GM23338 (cell line): ENCODE results near the gene TBL3. TPM values are rescaled to one million over a fixed set of nuclear protein-coding genes. Genes with fewer than 3 reads are reported as not detected.
A peak's percentile ranks its signal among the peaks of the same experiment; 100 is the strongest.

ENCODE experiments used
- ATAC-seq: fragments of 200-7000 bp; cut with Tn5 transposase; 3 replicates; pipeline ENCODE4 v1.9.1; 2020
- DNase-seq: peaks from one replicate; pipeline ENCODE4 v3.0.0-alpha.2; 2015; ENCODE audit warnings: low spot score
- H2AFZ ChIP-seq: fragments of 200-600 bp; sonication (generic); 2 replicates; pipeline ENCODE4 v1.8.0; 2016; ENCODE audit warnings: antibody characterized with exemption, mild to moderate bottlenecking, moderate library complexity
- H3F3A ChIP-seq: fragments of 200-600 bp; sonication (generic); replicated peaks from 2 replicates; pipeline ENCODE4 v1.8.0; 2017; ENCODE audit warnings: antibody characterized with exemption, mixed run types, low read depth
- H3K27ac ChIP-seq: fragments of 200-600 bp; sonication (generic); 2 replicates; pipeline ENCODE4 v1.6.1; 2016; ENCODE audit warnings: low read depth
- H3K27me3 ChIP-seq: fragments of 200-600 bp; sonication (generic); 2 replicates; pipeline ENCODE4 v1.8.0; 2016; ENCODE audit warnings: mild to moderate bottlenecking, mixed run types, moderate library complexity; ENCODE audit not compliant: insufficient read depth
- H3K36me3 ChIP-seq: fragments of 200-600 bp; sonication (generic); 2 replicates; pipeline ENCODE4 v1.8.0; 2016; ENCODE audit warnings: mild to moderate bottlenecking; ENCODE audit not compliant: insufficient read depth
- H3K4me1 ChIP-seq: fragments of 200-600 bp; sonication (generic); 2 replicates; pipeline ENCODE4 v1.8.0; 2016; ENCODE audit warnings: mild to moderate bottlenecking, moderate library complexity; ENCODE audit not compliant: insufficient read depth
- H3K4me2 ChIP-seq: fragments of 200-600 bp; sonication (generic); 2 replicates; pipeline ENCODE4 v1.7.1; 2017; ENCODE audit warnings: mixed run types
- H3K4me3 ChIP-seq: fragments of 200-600 bp; sonication (generic); 2 replicates; pipeline ENCODE4 v1.6.1; 2016; ENCODE audit warnings: mixed run types
- H3K79me2 ChIP-seq: fragments of 200-600 bp; sonication (generic); replicated peaks from 2 replicates; pipeline ENCODE4 v1.8.0; 2017; ENCODE audit warnings: mild to moderate bottlenecking; ENCODE audit not compliant: insufficient read depth
- H3K9me2 ChIP-seq: fragments of 200-600 bp; sonication (generic); 2 replicates; pipeline ENCODE4 v1.8.0; 2017; ENCODE audit not compliant: insufficient read depth
- H4K20me1 ChIP-seq: fragments of 200-600 bp; sonication (generic); replicated peaks from 2 replicates; pipeline ENCODE4 v1.8.0; 2017; ENCODE audit warnings: mild to moderate bottlenecking; ENCODE audit not compliant: insufficient read depth
- H3K27ac Mint-ChIP-seq: 2 replicates; pipeline ENCODE4 v1.8.0; 2020; ENCODE audit warnings: inconsistent platforms, mild to moderate bottlenecking, moderate library complexity, mixed read lengths
- H3K27me3 Mint-ChIP-seq: 3 replicates; pipeline ENCODE4 v1.8.0; 2022; ENCODE audit warnings: low read depth, mild to moderate bottlenecking, moderate library complexity, mixed read lengths, inconsistent platforms; ENCODE audit not compliant: insufficient read depth, poor library complexity
- H3K36me3 Mint-ChIP-seq: 3 replicates; pipeline ENCODE4 v1.8.0; 2021; ENCODE audit warnings: low read depth, mild to moderate bottlenecking, inconsistent platforms, moderate library complexity, mixed read lengths
- H3K4me1 Mint-ChIP-seq: 3 replicates; pipeline ENCODE4 v1.8.0; 2020; ENCODE audit warnings: mild to moderate bottlenecking, inconsistent platforms, mixed read lengths
- H3K4me3 Mint-ChIP-seq: 3 replicates; pipeline ENCODE4 v1.8.0; 2021; ENCODE audit warnings: moderate library complexity, mild to moderate bottlenecking, inconsistent platforms, mixed read lengths
- H3K9me3 Mint-ChIP-seq: 3 replicates; pipeline ENCODE4 v1.8.0; 2020; ENCODE audit warnings: moderate library complexity, mild to moderate bottlenecking, inconsistent platforms, mixed read lengths
- CTCF ChIP-seq, 2 experiments: fragments of 200-600 bp in 1 of 2; sonication (generic) in 1 of 2; conservative IDR thresholded peaks; 2 replicates each; pipeline versions ENCODE4 v1.5.1 to v1.6.1; 2016 to 2017; ENCODE audit warnings: antibody characterized with exemption in 2 of 2, low read depth in 2 of 2, mild to moderate bottlenecking in 2 of 2, moderate library complexity in 1 of 2
- ETS1 ChIP-seq: IDR thresholded peaks from 2 replicates; pipeline ENCODE4 v1.6.1; 2016; ENCODE audit warnings: antibody characterized with exemption
- EZH2 ChIP-seq: fragments of 200-600 bp; sonication (generic); IDR thresholded peaks from one replicate; pipeline ENCODE4 v1.8.0; 2017; ENCODE audit warnings: antibody characterized with exemption, mild to moderate bottlenecking, low read depth; ENCODE audit not compliant: unreplicated experiment
- EZH2phosphoT487 ChIP-seq: fragments of 200-600 bp; sonication (generic); IDR thresholded peaks from one replicate; pipeline ENCODE4 v1.8.1; 2018; ENCODE audit warnings: antibody characterized with exemption; ENCODE audit not compliant: unreplicated experiment
- JUNB ChIP-seq: IDR thresholded peaks from one replicate; pipeline ENCODE4 v1.6.1; 2016; ENCODE audit warnings: antibody characterized with exemption; ENCODE audit not compliant: unreplicated experiment
- NANOG ChIP-seq: IDR thresholded peaks from 2 replicates; pipeline ENCODE4 v1.6.1; 2016; ENCODE audit warnings: antibody characterized with exemption, borderline replicate concordance
- POLR2AphosphoS5 ChIP-seq: IDR thresholded peaks from 2 replicates; pipeline ENCODE4 v1.6.1; 2016; ENCODE audit warnings: antibody characterized with exemption, low read depth
- STAT1 ChIP-seq: IDR thresholded peaks from one replicate; pipeline ENCODE4 v1.6.1; 2016; ENCODE audit warnings: antibody characterized with exemption; ENCODE audit not compliant: unreplicated experiment
- ZNF114 ChIP-seq: fragments of 250-450 bp; sonication (Bioruptor Pico); IDR thresholded peaks from 2 replicates; pipeline ENCODE4 v1.5.0; 2020; ENCODE audit warnings: mild to moderate bottlenecking, moderate library complexity
- ZNF331 ChIP-seq: fragments of 250-450 bp; sonication (Bioruptor Pico); IDR thresholded peaks from 2 replicates; pipeline ENCODE4 v1.5.0; 2020; ENCODE audit warnings: low read depth, mild to moderate bottlenecking, moderate library complexity
- ZNF462 ChIP-seq: fragments of 250-450 bp; sonication (Bioruptor Pico); IDR thresholded peaks from 2 replicates; pipeline ENCODE4 v1.5.0; 2020; ENCODE audit warnings: mild to moderate bottlenecking, moderate library complexity
- polyA plus RNA-seq: library from polyadenylated mRNA; unstranded; fragments of >200 nt; fragmentation: Nextera tagmentation; extraction: Ambion mirVana; gene quantifications from 2 replicates; pipeline ENCODE4 v1.2.1, GENCODE V29; 2016
- total RNA-seq: library from RNA; depleted of rRNA; stranded (reverse); fragments of >200 nt; shearing (Covaris generic); gene quantifications from 2 replicates; pipeline ENCODE4 v1.2.3, GENCODE V29; 2014

Gene TBL3
- total and polyA plus RNA-seq, 2 experiments from 2014 or later, result 67.0 to 157 TPM

- peaks cover 25% of the 10 kb centered on the region for H3K36me3 ChIP-seq
- H3K27me3 ChIP-seq, result no peaks in the 10 kb centered on the region
- no peak for TF ChIP-seq STAT1
- peak; percentile 80 for TF ChIP-seq POLR2AphosphoS5
- peaks cover 44% of the 10 kb centered on the region for H3K36me3 Mint-ChIP-seq
- peak overlapping the region; percentile 89 for H3K4me3 ChIP-seq
- DNase-seq (no peak), ATAC-seq (peak; percentile 21)
- H3K27ac ChIP-seq, result peak overlapping the region; percentile 84; the same call in 1 of the 2 replicates
- peaks cover 55% of the 10 kb centered on the region for H3K27me3 Mint-ChIP-seq
- H4K20me1 ChIP-seq, result peaks cover 27% of the 10 kb centered on the region
- peak overlapping the region; percentile 90 for H3K27ac Mint-ChIP-seq
- H3F3A ChIP-seq, result peaks cover 49% of the 10 kb centered on the region
- H3K4me2 ChIP-seq, result peak overlapping the region; percentile 91
- no peaks in the 10 kb centered on the region for H3K9me2 ChIP-seq
- H3K4me1 ChIP-seq, result peaks cover 37% of the 10 kb centered on the region; the same call in 1 of the 2 replicates
- peaks cover 33% of the 10 kb centered on the region for H3K4me1 Mint-ChIP-seq
- no peak overlapping the region for H2AFZ ChIP-seq
- H3K9me3 Mint-ChIP-seq, result peaks cover 8% of the 10 kb centered on the region; the same call in 2 of the 3 replicates
- H3K4me3 Mint-ChIP-seq, result peak overlapping the region; percentile 92
- peaks cover 43% of the 10 kb centered on the region for H3K79me2 ChIP-seq
Measured at GRCh38 chr16:1960665-1961630, 10.9 kb upstream of the TBL3 start.

GRCh38 chr16:1961651-1962067 lies 10.2 kb upstream of the TBL3 start:
- Mint-ChIP-seq H3K4me1 (peaks cover 33% of the 10 kb centered on the region), H3K4me3 (peak overlapping the region; percentile 91), H3K36me3 (peaks cover 44% of the 10 kb centered on the region), H3K27ac (peak overlapping the region; percentile 80), H3K27me3 (peaks cover 55% of the 10 kb centered on the region), H3K9me3 (peaks cover 8% of the 10 kb centered on the region; the same call in 2 of the 3 replicates)
- Histone ChIP-seq H3K9me2 (no peaks in the 10 kb centered on the region), H3K27me3 (no peaks in the 10 kb centered on the region), H3K79me2 (peaks cover 46% of the 10 kb centered on the region), H3K27ac (peak overlapping the region; percentile 93; the same call in 1 of the 2 replicates), H3K4me3 (peak overlapping the region; percentile 36; the same call in 1 of the 2 replicates), H3K36me3 (peaks cover 25% of the 10 kb centered on the region), H2AFZ (no peak overlapping the region), H4K20me1 (peaks cover 27% of the 10 kb centered on the region), H3F3A (peaks cover 49% of the 10 kb centered on the region), H3K4me1 (peaks cover 38% of the 10 kb centered on the region; the same call in 1 of the 2 replicates), H3K4me2 (peak overlapping the region; percentile 55)
- DNase-seq (no peak), ATAC-seq (no peak)
- no peak for TF ChIP-seq EZH2
- TF ChIP-seq CTCF (conservative IDR thresholded peaks at IDR 0.05; ENCODE audit: low read depth in 2 of 2), result no peak
- TF ChIP-seq ETS1, result no peak
- no peak for TF ChIP-seq ZNF462 (CRISPR knock-in tag)
- TF ChIP-seq NANOG, result no peak
- TF ChIP-seq JUNB, result no peak
- TF ChIP-seq POLR2AphosphoS5, result no peak
- no peak for TF ChIP-seq ZNF331 (CRISPR knock-in tag)
- no peak for TF ChIP-seq STAT1
- TF ChIP-seq EZH2phosphoT487, result no peak
- no peak for TF ChIP-seq ZNF114
